Chondrocyte (in vitro differentiated cells): ENCODE data around the gene PHOX2A. TPM values are rescaled to one million over a fixed set of nuclear protein-coding genes. Genes with fewer than 3 reads are reported as not detected.

ENCODE experiments used
- DNase-seq: peaks from one replicate; pipeline ENCODE4 v3.0.0; 2021; ENCODE audit warnings: mixed read lengths, low spot score
- H3K27ac Mint-ChIP-seq: one replicate; pipeline ENCODE4 v1.8.0; 2021; ENCODE audit warnings: mild to moderate bottlenecking, moderate library complexity, mixed read lengths; ENCODE audit not compliant: unreplicated experiment
- H3K27me3 Mint-ChIP-seq: 2 replicates; pipeline ENCODE4 v1.8.0; 2021; ENCODE audit warnings: low read depth, mixed read lengths
- H3K36me3 Mint-ChIP-seq: 2 replicates; pipeline ENCODE4 v1.8.0; 2021; ENCODE audit warnings: low read depth, mixed read lengths
- H3K4me1 Mint-ChIP-seq: 2 replicates; pipeline ENCODE4 v1.8.0; 2021; ENCODE audit warnings: low read depth, mild to moderate bottlenecking, mixed read lengths
- H3K4me3 Mint-ChIP-seq: one replicate; pipeline ENCODE4 v1.8.0; 2021; ENCODE audit warnings: mild to moderate bottlenecking, moderate library complexity, mixed read lengths; ENCODE audit not compliant: unreplicated experiment
- H3K9me3 Mint-ChIP-seq: 2 replicates; pipeline ENCODE4 v1.8.0; 2021; ENCODE audit warnings: low read depth, mixed read lengths
- total RNA-seq: library from RNA; stranded (reverse); gene quantifications from 3 replicates; pipeline ENCODE4 v1.2.1, GENCODE V29; 2021
- TF ChIP-seq, protein P1 (sequence below): fragments of 200-600 bp; sonication (generic); IDR thresholded peaks from 2 replicates; pipeline ENCODE4 v1.5.0; 2021; ENCODE audit warnings: antibody characterized with exemption, mild to moderate bottlenecking, moderate library complexity

Gene PHOX2A
- total RNA-seq, 1 donor from 2014 or later = not detected

DNA sequence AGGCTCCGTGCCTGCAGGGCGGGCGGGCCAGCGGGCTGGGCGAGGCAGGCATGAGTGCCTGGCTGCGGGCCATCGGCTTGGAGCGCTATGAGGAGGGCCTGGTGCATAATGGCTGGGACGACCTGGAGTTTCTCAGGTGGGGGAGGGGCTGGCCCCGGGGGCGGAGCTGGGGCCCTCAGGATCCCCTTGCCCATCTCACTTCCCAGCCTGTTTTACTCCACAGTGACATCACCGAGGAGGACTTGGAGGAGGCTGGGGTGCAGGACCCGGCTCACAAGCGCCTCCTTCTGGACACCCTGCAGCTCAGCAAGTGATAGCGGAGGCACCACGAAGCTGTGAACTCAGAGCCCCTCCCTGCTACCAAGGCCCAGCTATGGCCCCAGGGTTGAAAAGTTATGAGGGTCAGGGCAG is 5.9 kb downstream of the PHOX2A start:
- Mint-ChIP-seq H3K4me3 (no peak overlapping the region), H3K9me3 (no peaks in the 10 kb centered on the region), H3K27me3 (peaks cover 16% of the 10 kb centered on the region), H3K36me3 (peaks cover 22% of the 10 kb centered on the region), H3K27ac (no peak overlapping the region), H3K4me1 (peaks cover 13% of the 10 kb centered on the region)
- TF ChIP-seq, protein P1, sequence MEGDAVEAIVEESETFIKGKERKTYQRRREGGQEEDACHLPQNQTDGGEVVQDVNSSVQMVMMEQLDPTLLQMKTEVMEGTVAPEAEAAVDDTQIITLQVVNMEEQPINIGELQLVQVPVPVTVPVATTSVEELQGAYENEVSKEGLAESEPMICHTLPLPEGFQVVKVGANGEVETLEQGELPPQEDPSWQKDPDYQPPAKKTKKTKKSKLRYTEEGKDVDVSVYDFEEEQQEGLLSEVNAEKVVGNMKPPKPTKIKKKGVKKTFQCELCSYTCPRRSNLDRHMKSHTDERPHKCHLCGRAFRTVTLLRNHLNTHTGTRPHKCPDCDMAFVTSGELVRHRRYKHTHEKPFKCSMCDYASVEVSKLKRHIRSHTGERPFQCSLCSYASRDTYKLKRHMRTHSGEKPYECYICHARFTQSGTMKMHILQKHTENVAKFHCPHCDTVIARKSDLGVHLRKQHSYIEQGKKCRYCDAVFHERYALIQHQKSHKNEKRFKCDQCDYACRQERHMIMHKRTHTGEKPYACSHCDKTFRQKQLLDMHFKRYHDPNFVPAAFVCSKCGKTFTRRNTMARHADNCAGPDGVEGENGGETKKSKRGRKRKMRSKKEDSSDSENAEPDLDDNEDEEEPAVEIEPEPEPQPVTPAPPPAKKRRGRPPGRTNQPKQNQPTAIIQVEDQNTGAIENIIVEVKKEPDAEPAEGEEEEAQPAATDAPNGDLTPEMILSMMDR = peak; percentile 83
- DNase-seq = no peak

DNA sequence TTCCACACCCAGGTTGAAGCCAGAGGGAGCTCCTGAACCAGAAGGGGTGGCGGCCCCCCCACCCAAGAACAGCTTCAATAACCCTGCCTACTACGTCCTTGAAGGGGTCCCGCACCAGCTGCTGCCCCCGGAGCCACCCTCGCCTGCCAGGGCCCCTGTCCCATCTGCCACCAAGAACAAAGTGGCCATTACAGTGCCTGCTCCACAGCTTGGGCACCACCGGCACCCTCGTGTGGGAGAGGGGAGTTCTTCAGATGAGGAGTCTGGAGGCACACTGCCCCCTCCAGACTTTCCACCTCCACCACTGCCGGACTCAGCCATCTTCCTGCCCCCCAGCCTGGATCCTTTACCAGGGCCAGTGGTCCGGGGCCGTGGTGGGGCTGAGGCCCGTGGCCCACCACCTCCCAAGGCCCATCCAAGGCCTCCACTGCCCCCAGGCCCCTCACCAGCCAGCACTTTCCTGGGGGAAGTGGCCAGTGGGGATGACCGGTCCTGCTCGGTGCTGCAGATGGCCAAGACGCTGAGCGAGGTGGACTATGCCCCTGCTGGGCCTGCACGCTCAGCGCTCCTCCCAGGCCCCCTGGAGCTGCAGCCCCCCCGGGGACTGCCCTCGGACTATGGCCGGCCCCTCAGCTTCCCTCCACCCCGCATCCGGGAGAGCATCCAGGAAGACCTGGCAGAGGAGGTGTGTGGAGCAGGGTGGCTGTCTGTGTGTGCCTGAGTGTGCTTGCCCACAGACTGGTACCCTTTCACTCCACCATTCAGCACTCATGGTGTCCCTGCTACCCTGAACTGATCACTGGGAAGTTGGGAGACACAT is 6.7 kb downstream of the PHOX2A start:
- TF ChIP-seq, protein P1 = peak; percentile 11
- Mint-ChIP-seq H3K36me3 (peaks cover 26% of the 10 kb centered on the region), H3K4me3 (no peak overlapping the region), H3K4me1 (peaks cover 13% of the 10 kb centered on the region), H3K27me3 (peaks cover 10% of the 10 kb centered on the region), H3K27ac (peak overlapping the region; percentile 36), H3K9me3 (no peaks in the 10 kb centered on the region)
- DNase-seq = peak; percentile 79

DNA sequence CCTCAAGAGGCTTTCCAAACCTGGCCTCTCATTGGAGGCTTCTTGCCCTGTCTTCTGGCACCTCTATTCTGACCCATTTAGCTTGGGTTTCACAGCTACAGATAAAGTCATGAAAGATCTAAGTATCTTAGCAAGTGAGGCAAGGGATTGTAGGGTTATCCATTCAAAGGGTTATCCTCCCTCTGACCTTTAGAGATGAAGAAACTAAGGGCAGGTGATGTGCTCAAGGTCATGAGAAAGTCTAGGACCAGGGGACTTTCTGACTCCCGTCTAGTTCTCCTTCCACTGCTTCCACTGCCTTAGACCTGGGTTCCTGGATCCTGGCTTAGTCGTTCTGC is 7.2 kb downstream of the PHOX2A start:
- Mint-ChIP-seq H3K9me3 (no peaks in the 10 kb centered on the region), H3K27me3 (peaks cover 4% of the 10 kb centered on the region), H3K4me3 (no peak overlapping the region), H3K36me3 (peaks cover 27% of the 10 kb centered on the region), H3K4me1 (peaks cover 13% of the 10 kb centered on the region), H3K27ac (peak overlapping the region; percentile 36)
- DNase-seq = no peak
- TF ChIP-seq, protein P1 = no peak

DNA sequence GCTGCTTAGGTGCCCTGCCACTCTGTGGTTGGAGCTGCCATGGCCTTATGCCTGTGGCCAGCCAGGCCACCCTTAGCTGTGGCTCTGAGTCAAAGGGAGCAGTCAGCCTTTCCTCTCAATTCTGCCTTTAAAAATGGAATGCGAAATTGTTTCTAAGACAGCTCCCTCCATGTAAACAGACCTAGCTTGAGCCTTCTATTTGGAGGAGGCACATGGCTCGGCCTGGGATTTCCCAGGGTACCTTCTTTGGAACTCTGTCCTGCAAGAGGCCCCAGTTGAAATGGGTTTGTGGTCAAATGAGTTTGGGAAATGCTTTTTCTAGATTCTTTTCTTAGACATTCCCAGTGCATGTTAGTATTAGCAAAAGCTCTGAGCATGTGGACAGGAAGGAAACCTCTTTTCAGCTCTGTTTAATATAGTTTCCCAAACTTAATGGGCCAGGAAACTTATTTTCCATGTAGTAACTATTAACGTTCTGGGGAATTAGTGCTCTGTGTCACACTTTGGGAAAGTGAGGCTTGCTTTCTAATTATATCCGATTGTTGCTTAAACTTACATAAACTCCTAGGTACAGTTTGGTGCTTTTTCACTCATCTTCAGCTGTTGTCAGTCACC is 7.8 kb downstream of the PHOX2A start:
- no peak for DNase-seq
- Mint-ChIP-seq H3K4me3 (no peak overlapping the region), H3K27me3 (peaks cover 1% of the 10 kb centered on the region), H3K27ac (no peak overlapping the region), H3K36me3 (peaks cover 33% of the 10 kb centered on the region), H3K4me1 (peaks cover 13% of the 10 kb centered on the region), H3K9me3 (no peaks in the 10 kb centered on the region)
- TF ChIP-seq, protein P1 = no peak

DNA sequence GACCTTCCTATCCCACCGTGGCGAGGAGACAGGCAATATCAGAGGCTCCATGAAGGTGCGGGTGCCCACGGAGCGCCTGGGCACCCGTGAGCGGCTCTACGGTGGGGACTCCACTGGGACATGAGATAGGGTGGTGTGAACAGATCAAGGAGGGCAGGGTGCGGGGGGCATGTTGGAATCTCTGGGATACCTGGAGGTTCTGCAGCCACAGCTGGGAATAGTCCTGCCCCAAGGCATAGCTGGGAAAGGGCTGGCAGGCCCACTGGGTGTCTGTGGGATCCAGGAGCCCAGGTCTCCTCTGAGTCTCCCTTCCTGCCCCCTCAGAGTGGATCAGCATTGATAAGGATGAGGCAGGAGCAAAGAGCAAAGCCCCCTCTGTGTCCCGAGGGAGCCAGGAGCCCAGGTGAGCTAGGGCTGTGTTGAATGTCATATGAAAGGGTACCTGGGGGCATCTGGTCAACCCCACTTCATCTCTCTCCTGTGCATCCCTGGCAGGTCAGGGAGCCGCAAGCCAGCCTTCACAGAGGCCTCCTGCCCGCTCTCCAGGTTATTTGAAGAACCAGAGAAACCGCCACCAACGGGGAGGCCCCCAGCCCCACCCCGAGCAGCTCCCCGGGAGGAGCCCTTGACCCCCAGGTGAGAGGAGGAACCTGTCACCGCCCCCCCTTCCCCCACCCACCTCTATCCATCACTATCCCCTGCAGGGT is 8.5 kb downstream of the PHOX2A start:
- H3K4me3 Mint-ChIP-seq = no peak overlapping the region
- peaks cover 1% of the 10 kb centered on the region for H3K27me3 Mint-ChIP-seq
- peaks cover 13% of the 10 kb centered on the region for H3K4me1 Mint-ChIP-seq
- no peak overlapping the region for H3K27ac Mint-ChIP-seq
- H3K9me3 Mint-ChIP-seq = no peaks in the 10 kb centered on the region
- TF ChIP-seq, protein P1 = no peak
- DNase-seq = no peak
- H3K36me3 Mint-ChIP-seq = peaks cover 37% of the 10 kb centered on the region
